Subcutaneous abdominal adipose tissue (tissue), 5 donors: ENCODE measurements around the gene EPHA5.

ENCODE experiments used
- H3K27ac ChIP-seq: one replicate; pipeline ENCODE4 v1.7.0; 2013; ENCODE audit warnings: low read depth, mild to moderate bottlenecking, inconsistent platforms, low read length, moderate library complexity
- H3K27me3 ChIP-seq, 5 donors: one replicate each; pipeline ENCODE4 v1.7.0; 2013; ENCODE audit warnings: low read length in 5 of 5, inconsistent platforms in 1 of 5; ENCODE audit not compliant: control insufficient read depth in 5 of 5, insufficient read depth in 4 of 5
- H3K36me3 ChIP-seq, 5 donors: one replicate each; pipeline ENCODE4 v1.7.0; 2013; ENCODE audit warnings: low read length in 5 of 5; ENCODE audit not compliant: control insufficient read depth in 5 of 5, insufficient read depth in 5 of 5
- H3K4me1 ChIP-seq, 5 donors: one replicate each; pipeline ENCODE4 v1.7.0; 2013; ENCODE audit warnings: low read length in 5 of 5, mild to moderate bottlenecking in 3 of 5, moderate library complexity in 1 of 5; ENCODE audit not compliant: control insufficient read depth in 5 of 5, insufficient read depth in 5 of 5
- H3K4me3 ChIP-seq, 5 donors: one replicate each; pipeline ENCODE4 v1.7.0; 2013; ENCODE audit warnings: low read length in 5 of 5, low read depth in 1 of 5
- H3K9ac ChIP-seq, 5 donors: one replicate each; pipeline ENCODE4 v1.7.0; 2013; ENCODE audit warnings: low read length in 5 of 5, mild to moderate bottlenecking in 4 of 5, moderate library complexity in 3 of 5
- H3K9me3 ChIP-seq, 5 donors: one replicate each; pipeline ENCODE4 v1.7.0; 2013; ENCODE audit warnings: low read length in 5 of 5; ENCODE audit not compliant: control insufficient read depth in 5 of 5
- donor health status: healthy.
- donor health status: healthy.
- donor health status: healthy.
- donor health status: healthy.
- donor health status: healthy.

The EPHA5 gene

DNA sequence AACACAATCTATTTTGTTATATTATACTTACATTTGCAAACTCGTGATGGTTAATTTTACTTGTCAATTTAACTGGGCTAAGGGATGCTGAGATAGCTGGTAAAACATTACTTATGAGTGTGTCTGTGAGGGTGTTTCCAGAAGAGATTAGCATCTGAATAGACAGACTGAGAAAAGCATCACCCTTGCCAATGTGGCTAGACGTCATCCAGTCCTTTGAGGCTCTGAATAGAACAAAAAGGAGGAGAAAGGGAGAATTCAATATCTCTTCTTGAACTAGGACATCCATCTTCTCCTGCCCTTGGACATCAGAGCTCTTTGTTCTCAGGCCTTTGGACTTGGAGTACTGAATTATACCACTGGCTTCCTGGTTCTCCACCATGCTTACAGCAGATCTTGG is 154.6 kb downstream of the EPHA5 start:
- no peaks in the 10 kb centered on the region for H3K4me1 ChIP-seq
- H3K4me3 ChIP-seq, result no peak overlapping the region
- no peak overlapping the region for H3K9ac ChIP-seq
- no peaks in the 10 kb centered on the region for H3K36me3 ChIP-seq
- H3K27me3 ChIP-seq, result no peaks in the 10 kb centered on the region
- H3K9me3 ChIP-seq, result no peaks in the 10 kb centered on the region
- H3K27ac ChIP-seq, result no peak overlapping the region

DNA sequence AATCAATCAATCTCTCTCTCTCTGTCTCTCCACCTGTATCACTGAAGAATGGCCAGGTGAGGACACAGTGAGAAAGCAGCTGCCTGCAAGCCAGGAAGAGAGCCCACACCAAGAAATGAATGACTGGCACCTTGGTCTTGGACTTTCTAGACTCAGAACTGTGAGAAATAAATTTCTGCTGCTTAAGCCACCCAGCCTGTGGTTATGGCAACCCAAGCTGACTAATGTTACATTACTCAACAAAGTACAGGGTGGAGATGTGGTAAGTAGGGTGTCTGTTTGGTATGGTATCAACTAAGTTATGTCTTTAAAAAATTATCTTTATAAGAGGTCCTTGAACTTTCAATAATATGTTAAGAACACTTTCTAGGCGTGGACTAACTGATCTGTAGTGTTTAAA is 159.3 kb downstream of the EPHA5 start:
- H3K36me3 ChIP-seq, result no peaks in the 10 kb centered on the region
- no peak overlapping the region for H3K27ac ChIP-seq
- no peaks in the 10 kb centered on the region for H3K27me3 ChIP-seq
- no peaks in the 10 kb centered on the region for H3K4me1 ChIP-seq
- no peak overlapping the region for H3K9ac ChIP-seq
- no peak overlapping the region for H3K4me3 ChIP-seq
- no peaks in the 10 kb centered on the region for H3K9me3 ChIP-seq

DNA sequence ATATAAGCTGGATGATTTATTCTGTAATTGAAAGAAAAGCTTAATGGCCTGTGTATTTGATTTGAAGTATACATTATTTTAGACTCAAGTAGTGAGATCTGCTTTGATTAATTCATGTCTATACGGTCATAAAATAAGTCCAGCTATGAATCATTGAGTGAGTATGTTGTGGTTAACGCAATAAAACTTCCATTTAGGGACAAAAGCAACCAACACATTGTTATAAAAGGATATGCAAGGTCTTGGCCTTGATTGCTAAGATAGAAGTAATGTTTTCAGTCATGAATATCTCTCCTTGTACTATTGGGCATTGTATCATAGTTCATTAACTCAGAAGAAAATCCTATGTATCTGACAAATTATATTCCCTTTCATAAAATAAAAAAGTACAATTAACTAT is 162.1 kb downstream of the EPHA5 start:
- no peak overlapping the region for H3K9ac ChIP-seq
- H3K27me3 ChIP-seq, result no peaks in the 10 kb centered on the region
- no peak overlapping the region for H3K27ac ChIP-seq
- H3K4me1 ChIP-seq, result no peaks in the 10 kb centered on the region
- H3K36me3 ChIP-seq, result no peaks in the 10 kb centered on the region
- H3K4me3 ChIP-seq, result no peak overlapping the region
- H3K9me3 ChIP-seq, result no peaks in the 10 kb centered on the region

DNA sequence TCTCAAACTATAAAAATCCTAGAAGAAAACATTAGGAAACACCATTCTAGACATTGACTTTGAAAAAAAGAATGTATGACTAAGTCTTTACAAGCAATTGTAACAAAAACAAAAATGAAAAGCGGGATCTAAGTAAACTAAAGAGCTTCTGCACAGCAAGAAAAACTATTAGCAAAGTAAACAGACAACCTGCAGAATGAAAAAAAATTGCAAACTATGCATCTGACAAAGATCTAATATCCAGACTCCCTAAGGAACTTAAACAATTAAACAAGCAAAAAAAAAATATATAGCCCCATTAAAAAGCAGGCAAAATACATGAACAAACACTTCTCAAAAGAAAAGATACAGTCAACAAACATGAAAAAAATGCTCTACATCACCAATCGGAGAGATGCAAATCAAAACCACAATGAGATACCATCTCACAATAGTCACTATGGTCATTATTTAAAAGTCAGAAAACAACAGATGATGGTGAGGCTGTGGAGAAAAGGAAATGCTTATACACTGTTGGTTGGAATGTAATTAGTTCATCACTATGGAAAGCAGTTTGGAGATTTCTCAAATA is 168.1 kb downstream of the EPHA5 start:
- Histone ChIP-seq H3K9ac (no peak overlapping the region), H3K27ac (no peak overlapping the region), H3K27me3 (no peaks in the 10 kb centered on the region), H3K4me1 (no peaks in the 10 kb centered on the region), H3K9me3 (no peaks in the 10 kb centered on the region), H3K4me3 (no peak overlapping the region), H3K36me3 (no peaks in the 10 kb centered on the region)

DNA sequence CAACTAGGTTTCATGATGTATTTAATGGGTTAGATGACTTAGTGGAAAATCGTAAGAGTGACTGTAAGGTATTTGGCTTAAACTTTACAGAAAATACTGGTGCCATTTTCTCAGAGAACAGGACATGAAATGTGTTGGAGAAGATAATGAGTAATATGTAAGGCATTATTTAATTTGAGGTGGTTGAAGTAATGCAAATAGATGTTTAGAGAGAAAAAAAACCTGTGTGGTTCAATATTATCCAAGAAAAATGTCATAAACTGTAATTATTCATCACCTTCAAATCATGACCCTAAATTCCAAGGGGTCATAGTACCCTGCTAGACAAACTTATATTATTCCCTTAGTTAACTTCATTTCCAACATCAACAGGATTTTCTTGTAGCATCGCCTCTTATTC is 171.7 kb downstream of the EPHA5 start:
- Histone ChIP-seq H3K27me3 (no peaks in the 10 kb centered on the region), H3K9ac (no peak overlapping the region), H3K4me1 (no peaks in the 10 kb centered on the region), H3K27ac (no peak overlapping the region), H3K4me3 (no peak overlapping the region), H3K36me3 (no peaks in the 10 kb centered on the region), H3K9me3 (no peaks in the 10 kb centered on the region)

DNA sequence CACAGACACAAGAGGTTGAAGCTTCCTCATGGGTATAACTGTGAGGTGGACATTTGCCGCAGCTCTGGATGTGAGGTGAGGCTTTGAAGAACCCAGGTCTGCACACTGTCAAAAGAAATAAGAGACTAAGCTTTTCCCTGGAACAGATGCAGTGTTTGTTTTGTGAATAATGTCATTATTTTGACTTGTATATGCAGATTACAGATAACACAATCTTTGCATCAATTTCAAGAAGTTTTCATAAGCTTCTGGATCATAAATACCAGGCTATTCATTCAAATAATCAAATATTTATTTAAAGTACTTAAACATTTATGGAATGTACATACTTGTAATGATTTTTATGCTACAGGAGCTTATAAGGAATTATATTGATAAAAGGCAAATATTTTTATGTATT is 174.8 kb downstream of the EPHA5 start:
- Histone ChIP-seq H3K27me3 (no peaks in the 10 kb centered on the region), H3K4me3 (no peak overlapping the region), H3K36me3 (no peaks in the 10 kb centered on the region), H3K9me3 (no peaks in the 10 kb centered on the region), H3K9ac (no peak overlapping the region), H3K27ac (no peak overlapping the region), H3K4me1 (no peaks in the 10 kb centered on the region)

DNA sequence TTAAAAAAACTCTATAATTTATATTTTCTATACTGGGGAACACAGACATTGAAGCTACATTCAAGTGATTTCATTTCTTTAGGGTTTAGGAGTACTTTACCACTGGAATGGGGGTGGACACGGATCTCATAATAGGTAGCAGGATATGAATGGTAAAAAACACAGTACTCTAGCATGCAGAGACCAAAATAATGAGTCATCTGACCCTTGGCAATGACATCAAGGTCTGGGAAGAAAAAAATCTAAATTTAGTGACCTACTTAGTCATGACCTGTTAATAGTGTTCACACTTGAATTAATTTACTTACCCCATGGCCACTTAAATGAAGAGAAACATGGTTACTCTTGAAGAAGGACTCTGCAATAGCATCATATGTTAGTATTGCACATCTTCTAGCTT is 187.9 kb downstream of the EPHA5 start:
- H3K4me3 ChIP-seq, result no peak overlapping the region
- H3K36me3 ChIP-seq, result no peaks in the 10 kb centered on the region
- no peak overlapping the region for H3K9ac ChIP-seq
- H3K4me1 ChIP-seq, result no peaks in the 10 kb centered on the region
- H3K27me3 ChIP-seq, result no peaks in the 10 kb centered on the region
- no peak overlapping the region for H3K27ac ChIP-seq
- H3K9me3 ChIP-seq, result no peaks in the 10 kb centered on the region

DNA sequence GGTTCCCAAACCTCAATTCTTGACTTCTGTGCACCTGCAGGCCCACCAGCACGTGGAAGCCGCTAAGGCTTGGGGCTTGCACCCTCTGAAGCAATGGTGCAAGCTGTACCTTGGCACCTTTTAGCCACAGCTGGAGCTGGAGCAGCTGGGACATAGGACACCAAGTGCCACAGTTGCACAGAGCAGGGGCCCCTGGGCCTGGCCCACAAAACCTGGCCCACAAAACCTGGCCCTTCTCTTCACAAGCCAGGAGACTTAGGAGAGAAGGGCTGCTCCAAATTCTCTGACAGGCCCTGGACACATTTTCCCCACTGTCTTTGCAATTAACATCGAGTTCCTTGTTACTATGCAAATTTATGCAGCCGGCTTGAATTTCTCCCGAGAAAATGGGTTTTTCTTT is 197.8 kb downstream of the EPHA5 start:
- no peaks in the 10 kb centered on the region for H3K4me1 ChIP-seq
- no peak overlapping the region for H3K27ac ChIP-seq
- H3K9ac ChIP-seq, result no peak overlapping the region
- H3K9me3 ChIP-seq, result no peaks in the 10 kb centered on the region
- H3K4me3 ChIP-seq, result no peak overlapping the region
- H3K36me3 ChIP-seq, result no peaks in the 10 kb centered on the region
- H3K27me3 ChIP-seq, result no peaks in the 10 kb centered on the region

DNA sequence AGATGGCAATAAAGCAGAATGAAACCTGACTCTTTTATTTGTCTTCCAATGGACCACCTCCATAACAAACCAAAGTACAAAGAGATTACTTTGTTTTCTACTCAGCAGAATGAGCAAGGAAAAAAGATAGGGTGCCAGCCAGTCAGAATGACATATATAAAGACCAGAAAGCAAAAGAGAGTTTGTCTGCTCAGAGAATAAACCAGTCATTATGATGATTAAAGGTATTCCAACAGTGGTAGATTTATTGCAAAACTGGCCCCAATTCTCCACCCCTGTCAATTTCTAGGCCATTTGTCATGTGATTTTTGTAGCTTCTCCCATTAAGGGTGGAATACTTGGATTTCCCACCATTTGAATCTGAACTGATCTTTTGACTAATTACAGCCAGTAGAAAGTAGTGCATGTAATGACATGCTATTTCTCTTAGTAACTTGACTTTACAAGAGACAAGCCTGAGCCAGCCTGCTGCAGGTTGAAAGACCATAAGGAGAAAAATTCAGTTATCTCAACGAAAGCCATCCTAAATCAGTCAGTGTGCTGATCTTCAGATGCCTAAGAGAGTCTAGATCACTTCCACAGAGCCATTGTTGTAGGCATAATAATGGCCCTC is 203.1 kb downstream of the EPHA5 start:
- Histone ChIP-seq H3K4me1 (no peaks in the 10 kb centered on the region), H3K9ac (no peak overlapping the region), H3K9me3 (no peaks in the 10 kb centered on the region), H3K36me3 (no peaks in the 10 kb centered on the region), H3K27me3 (peaks cover 0 to 2% (median 0%) of the 10 kb centered on the region in 5 donors), H3K4me3 (no peak overlapping the region), H3K27ac (no peak overlapping the region)

DNA sequence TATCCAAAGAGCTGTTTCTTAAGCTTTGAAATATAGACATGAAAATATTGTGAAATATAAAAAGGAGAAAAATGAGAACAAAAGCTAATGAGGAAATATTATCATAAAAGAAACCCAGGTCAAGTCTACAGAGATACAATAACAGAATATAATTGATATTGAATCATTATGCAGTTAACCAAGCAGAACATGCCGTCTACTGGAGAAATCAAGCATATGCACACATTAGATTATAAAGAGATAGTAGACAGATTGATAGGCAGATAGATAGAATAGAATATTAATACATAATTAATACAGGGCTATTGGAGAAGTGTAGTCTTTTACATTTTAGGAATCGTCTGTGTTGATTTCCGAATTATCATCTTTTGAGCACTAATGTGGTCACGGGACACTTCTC is 208.5 kb downstream of the EPHA5 start:
- H3K4me3 ChIP-seq, result no peak overlapping the region
- H3K9me3 ChIP-seq, result no peaks in the 10 kb centered on the region
- peaks cover 0 to 2% (median 0%) of the 10 kb centered on the region in 5 donors for H3K27me3 ChIP-seq
- H3K9ac ChIP-seq, result no peak overlapping the region
- no peaks in the 10 kb centered on the region for H3K4me1 ChIP-seq
- no peak overlapping the region for H3K27ac ChIP-seq
- no peaks in the 10 kb centered on the region for H3K36me3 ChIP-seq
